Inflammatory macrophage (primary cell): Measurements from ENCODE around the gene TGDS.

Experiments
- DNase-seq, 2 donors: peaks; one replicate each; pipeline ENCODE4 v3.0.0-alpha.2; 2020 to 2022

The TGDS gene

DNA sequence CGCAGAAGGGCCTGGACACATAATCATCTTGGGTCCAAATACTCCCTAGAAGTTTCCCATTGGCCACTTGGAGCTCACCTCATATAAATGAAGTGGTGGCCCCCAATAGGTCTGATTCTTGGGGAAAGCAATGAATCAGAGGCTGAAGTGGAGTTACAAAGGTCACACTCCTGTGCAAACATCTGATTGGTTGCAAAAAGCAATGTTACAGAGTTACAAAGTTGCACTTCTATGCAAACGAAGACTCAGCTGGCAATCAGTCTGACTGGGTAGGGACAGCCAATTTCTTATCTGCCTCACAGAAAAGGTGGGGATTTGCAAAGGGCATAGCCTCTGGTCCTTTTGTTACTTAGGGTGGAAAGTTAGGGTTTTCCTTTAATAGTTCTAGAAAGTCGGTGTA, 3.9 kb upstream of the TGDS start:
- DNase-seq = no peak

DNA sequence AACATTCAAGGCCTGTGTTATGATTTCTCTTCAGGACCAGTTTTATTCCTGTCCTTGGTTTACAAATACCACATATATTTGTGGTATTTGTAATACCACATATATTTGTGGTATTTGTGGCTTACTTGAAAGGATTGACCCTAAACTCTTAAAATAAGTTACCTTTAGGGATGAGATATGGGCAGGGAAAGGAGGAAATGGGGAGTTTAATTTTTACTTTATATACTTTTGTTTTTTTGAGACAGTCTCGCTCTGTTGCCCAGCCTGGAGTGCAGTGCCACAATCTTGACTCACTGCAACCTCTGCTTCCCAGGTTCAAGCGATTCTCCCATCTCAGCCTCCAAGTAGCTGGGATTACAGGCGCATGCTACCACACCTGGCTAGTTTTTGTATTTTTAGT, 2.3 kb upstream of the TGDS start:
- DNase-seq = no peak

DNA sequence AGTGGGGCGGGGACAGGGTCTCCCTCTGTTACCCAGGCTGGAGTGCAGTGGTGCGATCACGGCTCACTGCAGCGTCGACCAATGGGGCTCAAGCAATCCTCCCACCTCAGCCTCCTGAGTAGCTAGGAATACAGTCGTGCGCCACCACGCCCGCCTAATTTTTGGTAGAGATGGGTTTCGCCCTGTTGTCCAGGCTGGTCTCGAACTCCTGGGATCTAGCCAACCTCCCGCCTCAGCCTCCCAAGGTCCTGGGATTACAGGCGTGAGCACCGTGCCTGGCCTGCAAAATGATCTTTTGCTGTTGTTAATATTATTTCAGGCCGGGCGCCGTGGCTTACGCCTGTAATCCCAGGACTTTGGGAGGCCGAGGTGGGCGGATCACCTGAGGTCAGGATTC, 621 bp upstream of the TGDS start:
- DNase-seq = no peak

DNA sequence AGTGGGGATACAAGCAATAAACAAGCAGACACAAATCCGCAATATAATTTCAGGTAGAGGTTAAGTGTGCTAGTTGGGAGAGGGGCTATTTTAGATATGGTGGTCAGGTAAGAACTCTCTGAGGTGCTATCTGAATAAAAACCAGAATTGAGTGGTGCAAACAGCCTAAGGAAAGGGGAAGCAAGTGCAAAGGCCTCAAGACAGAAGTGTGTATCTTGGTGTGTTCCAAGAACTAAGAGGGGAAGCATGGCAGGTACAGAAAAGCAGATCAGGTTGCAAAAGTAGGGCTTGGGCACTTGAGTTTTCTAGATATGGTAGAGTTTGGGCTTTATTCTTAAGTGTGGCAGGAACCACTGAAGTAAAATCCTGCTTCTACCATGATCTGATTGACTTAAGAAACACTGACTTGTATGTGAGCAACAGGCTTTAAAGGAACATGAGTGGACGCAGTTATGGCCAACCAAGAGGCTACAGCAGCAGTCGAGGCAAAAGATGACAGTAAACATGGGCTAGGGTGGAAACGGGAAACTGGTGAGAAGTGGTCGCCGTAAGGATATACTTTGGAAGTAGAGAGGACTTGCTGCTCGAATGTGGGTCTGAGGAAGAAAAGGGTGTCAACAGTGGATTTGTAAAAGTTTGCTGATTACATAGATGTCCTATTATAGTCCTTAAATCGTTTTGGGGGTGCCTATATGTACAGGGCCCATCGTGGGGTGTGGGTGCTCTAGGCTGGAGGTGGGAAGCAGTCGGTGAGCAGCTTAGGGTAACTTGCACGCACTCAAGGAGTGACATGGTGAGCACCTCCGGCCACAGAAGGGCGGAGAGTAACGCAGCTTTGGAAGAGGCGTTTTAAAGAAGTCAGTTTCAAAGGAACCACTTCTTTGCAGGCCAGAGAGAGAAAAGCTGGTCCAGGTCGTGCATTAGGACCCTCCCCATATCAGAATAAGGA, 677 bp downstream of the TGDS start:
- DNase-seq = peak in 1 of 2 donors; percentile 23

DNA sequence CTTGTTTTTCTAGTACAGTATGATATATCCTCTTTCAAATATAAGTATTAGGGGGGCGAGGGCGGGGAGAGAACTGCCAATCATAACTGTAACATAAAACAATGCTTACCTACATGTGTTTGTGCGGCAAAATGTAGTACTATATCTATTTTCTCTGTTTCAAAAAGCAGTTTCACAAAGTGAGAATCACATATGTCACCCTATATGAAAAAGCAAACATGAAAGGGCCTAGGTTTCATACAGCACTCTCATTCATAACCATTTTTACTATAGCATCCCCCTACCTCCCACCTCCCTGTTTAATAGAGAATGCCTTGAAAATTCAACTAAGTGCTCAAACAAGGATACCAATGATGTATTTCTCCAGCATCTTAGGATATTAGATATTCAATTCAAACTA, 5.2 kb downstream of the TGDS start:
- no peak for DNase-seq

DNA sequence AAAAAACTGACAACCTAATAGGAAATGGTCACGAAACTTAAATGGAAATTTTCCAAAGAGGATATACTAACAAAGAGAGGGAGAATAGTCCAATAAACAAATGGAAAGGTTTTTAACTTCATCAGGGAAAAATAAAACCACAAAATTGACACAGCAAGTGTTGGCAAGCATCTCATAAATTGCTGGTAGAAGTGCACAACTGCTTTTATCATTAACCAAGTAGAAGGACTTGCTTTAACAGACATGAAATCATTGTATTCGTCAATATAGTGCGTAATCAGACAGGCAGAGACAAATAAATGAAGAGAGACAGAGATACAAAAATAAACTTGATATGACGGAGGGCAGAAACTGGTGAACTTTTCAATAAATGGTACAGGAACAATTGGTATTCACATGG, 7.4 kb downstream of the TGDS start:
- DNase-seq = no peak

DNA sequence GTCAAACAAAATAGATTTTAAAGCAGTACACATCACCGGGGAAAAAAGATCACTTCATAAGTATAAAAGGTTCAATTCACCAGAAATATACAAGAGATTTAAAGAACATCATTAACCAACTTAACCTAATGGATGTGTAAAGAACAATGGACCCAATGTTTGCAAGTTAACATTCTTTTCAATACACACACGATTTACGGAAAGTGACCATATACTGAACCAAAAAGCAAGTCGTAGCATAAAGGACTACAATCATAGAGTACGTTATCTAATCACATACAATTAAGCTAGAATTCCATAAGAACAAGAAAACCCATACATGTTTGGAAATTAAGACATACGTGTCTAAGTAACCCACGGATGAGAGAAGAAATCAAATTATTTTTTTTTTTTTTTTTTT, 9.6 kb downstream of the TGDS start:
- no peak for DNase-seq

DNA sequence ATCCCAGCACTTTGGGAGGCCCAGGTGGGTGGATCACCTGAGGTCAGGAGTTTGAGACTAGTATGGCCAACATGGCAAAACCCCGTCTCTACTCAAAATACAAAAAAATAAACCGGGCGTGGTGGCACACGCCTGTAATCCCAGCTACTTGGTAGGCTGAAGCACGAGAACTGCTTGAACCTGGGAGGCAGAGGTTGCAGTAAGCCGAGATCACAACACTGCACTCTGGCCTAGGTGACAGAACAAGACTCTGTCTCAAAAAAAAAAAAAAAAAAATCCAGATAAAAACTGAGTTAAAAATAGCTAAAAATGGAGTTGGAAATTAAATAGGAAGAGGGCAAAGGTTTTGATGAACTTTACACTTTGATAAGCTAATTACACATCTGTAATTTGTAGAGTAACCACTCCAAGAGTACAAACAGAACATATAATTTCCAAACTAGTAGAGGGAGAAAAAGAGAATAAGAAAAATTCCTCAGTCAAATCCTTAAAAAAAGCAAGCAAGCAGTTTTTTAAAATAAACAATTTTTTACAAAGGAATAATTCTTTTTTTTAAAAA, 10.3 kb downstream of the TGDS start:
- no peak for DNase-seq

DNA sequence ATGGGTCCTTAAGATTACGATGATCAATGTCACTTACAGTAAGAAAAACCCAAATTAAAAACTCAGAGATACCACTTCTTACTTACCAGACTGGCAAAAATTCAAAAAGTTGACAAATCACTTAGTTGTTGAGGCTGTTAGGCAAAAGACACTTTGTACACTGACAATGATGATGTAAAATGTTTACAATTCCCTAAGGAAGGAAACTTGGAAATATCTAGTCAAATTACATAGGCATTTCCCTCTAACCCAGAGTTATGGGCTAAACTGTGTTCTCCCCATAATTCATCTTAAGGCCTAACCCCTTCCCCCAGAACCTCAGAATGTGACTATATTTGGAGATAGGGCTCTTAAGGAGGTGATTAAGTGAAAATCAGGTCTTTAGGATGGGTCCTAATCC, 12.0 kb downstream of the TGDS start:
- DNase-seq = no peak

DNA sequence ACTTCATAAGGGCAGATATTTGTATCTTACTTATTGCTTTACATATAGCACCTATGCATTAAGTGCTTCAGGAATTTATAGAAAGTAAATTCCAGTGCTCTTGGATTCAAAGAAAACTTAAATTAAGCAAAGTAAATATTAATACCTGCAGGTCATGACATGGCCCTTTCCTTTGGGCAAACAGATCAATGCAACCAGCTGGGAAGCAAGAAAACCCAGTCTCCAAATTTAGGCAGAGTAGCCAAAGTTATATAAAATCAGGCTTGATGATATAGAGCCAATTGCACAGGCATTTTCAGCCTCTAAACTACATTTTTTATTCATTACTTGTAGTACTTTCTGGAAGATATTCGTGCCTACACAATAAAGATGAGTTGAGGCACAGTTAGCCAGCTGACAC, 16.9 kb downstream of the TGDS start:
- DNase-seq = no peak

DNA sequence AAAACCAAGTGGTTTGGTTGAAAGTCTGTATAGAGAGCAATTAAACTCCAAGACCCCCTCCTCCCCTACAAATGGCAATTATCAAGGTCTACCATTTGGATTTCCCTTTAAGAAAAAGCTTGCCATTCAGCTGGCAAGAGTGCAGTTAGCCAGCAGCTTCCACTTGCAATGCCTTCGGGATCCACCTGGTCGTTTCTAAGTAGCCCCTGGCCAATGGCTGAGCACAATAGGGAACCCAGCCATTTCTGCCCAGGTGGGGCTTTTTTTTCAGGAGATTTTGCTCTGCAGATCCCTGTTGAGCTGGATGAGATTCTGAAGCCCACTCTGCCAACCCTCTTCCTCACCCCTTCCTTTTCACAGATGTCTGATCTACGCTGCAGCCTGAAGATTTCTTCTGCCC, 26.3 kb downstream of the TGDS start:
- DNase-seq = no peak

DNA sequence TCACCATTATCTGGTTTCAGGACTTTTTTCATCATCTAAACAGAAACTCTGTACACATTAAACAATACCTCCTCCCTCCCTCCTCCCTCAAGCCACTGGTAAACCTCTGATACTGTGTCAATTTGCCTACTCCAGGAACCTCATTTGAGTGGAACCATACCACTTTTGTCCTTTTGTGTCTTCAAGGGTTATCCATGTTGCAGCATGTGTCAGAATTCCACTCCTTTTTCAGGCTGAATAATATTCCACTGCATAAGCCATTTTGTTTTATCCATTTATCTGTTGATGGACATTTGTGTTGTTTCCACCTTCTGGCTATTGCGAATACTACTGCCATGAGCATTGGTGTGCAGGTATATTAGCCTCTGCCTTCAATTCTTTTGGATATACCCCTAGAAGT, 27.5 kb downstream of the TGDS start:
- no peak for DNase-seq

DNA sequence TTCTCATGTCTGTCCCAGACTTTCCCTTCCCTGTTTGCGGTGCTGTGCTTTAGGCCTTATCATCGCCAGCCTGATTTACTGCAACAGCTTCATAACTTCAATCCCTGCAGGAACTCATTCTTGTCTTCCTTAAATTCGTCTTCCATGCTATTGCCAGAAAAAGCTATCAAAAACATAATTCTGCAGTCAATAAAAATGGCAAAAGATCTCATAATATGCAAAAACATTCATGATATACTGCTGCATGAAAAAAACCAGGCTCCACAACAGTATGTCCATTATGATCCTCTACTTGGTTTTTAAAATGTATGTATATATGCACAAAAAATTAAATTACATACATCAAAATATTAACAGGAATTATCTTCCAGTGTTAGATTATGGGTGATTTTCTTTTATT, 28.4 kb downstream of the TGDS start:
- DNase-seq = no peak

DNA sequence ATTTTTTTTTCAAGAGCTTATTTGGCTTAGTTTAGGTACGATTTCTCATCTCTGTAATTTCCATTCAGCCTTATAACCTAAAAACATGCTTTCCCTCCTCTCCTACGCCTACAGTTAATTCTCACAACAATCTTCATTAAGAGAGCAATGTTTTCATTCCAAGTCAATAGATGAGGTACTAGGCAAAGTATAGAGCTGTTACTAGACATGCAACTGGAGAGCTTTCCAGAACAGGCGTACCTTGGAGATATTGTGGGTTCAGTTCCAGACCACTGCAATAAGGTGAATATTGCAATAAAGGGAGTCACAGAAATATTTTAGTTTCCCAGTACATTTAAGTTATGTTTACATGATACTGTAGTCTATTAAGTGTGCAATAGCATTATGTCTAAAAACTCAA, 34.8 kb downstream of the TGDS start:
- no peak for DNase-seq

DNA sequence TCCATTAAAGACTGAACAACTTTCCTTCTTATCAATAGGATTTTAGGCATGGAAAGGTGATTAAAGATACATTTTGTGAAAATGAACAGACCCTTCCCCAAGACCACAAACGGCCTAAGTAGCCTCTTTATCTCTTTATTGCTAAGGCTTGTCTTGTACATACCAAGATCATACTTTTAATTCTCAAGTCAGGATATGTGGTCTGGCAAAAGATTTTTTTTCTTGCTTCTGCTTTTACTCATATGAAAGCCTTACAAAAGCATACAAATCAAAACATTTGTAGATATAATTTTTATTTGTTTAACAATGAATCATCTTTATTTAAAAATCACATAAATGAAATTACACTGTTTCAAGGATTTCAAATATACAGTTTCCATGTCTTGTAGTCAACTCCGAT, 35.8 kb downstream of the TGDS start:
- no peak for DNase-seq

DNA sequence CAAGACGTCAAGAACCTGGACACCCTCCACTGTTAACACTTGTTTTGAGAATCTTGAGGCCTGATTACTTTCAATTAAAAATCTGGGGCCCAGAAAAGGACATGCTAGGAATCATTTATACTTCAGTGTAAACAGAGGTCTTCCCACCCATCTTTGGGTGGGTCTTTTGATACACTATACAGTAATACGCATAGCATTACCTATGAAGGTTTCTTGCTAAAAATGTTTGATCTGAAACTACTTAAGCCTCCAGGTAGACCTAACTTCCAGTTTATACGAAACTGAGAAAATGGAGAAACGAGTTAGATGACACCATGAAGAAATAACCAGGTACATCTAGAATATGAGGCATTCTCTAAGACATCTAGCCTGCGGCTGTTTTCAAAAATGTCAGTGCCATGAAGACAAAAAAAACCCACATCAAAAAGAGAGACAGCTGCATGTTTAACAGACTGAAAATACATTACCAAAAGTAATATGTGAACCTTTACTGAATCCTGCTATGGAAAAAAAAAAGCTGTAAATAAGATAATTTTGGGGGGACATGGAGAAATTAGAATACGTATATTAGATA, 36.6 kb downstream of the TGDS start:
- no peak for DNase-seq

DNA sequence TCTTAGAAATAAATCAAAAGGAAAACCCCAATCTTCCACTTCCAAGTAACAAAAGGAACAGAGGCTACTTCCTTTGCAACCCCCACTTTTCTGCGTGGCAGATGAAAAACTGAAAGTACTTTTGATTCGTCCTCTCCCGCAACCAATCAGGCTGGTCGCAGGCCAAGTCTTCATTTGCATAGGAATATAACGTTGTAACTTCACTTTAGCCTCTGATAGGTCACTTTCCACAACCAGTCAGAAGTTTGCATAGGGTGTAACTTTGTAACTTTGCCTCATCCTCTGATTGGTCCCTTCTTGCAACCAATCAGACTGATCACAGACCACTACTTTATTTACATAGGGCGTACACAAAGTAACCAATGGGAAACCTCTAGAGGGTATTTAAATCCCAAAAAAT, 37.2 kb downstream of the TGDS start:
- no peak for DNase-seq

DNA sequence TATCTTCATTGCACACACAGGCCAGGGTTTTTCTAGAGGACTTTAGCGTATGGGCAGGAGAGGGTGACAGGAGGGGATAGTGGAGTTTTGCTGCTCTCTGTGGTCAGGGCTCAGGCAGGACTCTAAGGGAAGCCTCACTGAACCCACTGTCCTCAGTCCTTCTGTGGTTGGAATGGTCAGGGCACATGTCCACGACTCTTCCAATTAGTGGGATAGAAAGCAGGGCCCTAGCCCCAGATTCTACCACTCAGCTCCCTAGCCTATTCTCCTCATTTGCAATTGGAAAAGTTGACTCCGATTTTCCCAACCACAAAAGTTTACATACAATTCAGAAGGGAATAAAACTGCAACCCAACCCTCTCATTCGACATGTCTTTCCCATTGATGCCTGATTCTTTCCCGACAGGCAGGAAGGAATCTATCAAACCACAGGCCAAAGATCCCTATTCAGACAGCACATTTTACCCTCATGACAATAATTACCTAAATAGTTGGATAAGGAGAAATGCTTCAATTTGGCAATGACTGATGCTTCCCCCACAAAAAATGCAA, 38.2 kb downstream of the TGDS start:
- DNase-seq = no peak

DNA sequence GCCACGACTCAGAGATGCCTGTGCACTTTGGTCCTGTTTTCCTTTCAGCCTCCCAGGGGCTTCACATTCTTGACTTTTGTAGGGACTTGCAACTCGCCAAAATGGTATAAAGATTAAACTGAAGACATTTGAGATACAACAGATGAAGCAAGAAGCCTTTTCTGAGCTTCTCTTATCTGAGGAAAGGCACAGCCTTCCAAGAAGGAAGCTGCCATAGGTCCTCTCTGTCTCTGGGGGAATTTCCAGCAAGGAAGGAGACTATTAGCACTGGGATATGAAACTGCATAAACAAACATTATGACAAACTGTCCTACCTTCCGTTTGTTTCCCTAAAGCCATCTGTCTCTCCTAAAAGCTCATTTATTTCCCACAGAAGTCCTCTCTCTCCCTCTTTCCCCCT, 39.3 kb downstream of the TGDS start:
- no peak for DNase-seq

DNA sequence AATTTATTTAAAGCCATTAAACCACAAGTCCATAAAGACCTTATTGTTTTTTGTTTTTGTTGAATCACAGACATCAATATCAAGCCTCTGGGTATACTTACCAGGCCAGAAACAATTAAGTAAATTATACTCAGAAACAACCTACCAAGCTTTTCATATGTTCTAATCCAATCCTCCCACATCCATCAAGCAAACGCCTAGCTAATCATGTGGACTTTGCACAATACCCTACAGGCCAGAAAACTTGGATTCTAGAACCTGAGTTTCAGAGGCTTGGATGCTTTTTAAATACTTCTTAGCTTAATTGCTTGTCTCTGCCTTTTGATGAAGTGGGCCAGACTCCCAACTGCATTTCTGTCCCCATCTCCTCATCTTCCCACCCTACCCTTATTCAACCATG, 39.9 kb downstream of the TGDS start:
- DNase-seq = no peak

DNA sequence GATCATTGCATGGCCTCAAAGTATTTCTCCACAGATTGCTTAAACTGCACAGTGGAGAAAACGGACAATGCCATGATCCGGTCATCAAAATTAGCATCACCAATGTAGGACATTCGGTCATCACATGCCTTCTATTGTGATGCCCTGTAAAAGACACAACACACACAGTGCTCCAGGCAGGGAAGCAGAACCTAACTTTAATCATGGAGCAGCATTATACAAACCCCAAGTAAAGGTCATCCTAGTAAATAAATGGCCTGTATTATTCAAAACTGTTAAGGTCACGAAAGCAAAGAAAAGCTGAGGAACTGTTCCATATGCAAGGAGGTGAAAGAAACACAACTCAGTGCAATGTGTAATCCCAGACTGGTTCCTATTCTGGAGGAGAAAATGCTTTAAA, 42.2 kb downstream of the TGDS start:
- no peak for DNase-seq

DNA sequence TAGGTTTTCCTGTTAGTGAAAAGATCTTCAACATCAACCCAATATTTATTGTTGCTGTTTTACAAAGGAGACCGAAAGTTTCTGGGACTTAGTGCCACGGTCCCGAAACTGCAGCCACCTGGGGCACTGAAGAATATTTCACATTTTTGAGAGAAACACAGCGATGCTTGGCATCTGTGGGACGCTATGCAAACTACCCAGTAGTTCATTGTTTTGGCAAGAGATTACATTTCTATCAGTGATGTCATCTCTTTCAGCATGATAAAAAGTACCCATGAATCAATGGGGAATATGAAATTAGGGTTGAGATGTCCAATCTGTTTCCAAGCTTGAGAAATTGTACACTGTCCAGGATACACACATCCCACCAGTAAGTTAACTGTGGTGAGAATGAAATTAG, 43.9 kb downstream of the TGDS start:
- no peak for DNase-seq

DNA sequence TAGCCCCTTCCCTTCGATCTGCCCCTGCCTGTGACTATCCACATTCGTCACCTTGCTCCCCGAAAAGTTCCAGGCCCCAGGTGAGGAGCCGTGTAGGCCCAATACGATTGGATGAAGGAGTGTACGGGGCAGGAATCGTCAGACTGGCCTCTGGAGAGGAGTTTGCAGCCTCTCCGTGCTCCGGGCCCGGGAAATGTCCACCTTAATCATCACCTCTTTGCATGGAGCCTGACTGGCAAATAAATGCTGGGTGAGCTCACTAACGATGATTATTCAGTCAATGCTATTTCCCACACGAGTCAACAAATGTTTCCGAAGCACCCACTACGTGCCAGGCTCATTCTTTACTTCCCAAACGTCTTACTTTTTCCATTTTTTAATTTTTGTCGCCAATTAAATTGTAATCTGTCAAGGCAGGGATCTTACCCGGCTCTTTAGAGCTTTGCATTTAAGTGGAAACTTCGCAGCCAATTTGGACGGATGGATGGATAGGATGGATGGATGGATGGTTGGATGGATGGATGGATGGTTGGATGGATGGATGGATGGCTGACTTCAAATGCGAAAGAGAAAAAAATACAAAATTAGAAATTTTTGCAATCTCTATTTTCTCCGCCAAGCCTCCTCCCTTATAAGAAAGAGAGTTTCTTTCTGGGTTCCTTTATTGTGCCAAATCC, 45.8 kb downstream of the TGDS start:
- peak in 1 of 2 donors; percentile 9 for DNase-seq
